ENCODE measurements around the gene ASAP2.

DNA sequence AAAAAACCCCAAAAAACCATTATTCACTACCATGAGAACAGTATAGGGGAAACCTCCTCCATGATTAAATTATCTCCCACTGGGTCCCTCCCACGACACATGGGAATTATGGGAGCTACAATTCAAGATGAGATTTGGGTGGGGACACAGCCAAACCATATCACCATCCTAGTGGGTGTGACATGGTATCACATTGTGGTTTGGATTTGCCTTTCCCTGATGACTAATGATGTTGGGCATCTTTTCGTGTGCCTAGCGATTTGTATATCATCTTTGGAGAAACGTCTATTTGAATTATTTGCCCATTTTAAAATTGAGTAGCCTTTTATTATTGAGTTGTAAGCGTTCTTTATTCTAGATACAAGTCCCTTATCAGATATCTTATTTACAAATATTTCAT, 8.7 kb upstream of the ASAP2 start:
- TF ChIP-seq, protein P1, sequence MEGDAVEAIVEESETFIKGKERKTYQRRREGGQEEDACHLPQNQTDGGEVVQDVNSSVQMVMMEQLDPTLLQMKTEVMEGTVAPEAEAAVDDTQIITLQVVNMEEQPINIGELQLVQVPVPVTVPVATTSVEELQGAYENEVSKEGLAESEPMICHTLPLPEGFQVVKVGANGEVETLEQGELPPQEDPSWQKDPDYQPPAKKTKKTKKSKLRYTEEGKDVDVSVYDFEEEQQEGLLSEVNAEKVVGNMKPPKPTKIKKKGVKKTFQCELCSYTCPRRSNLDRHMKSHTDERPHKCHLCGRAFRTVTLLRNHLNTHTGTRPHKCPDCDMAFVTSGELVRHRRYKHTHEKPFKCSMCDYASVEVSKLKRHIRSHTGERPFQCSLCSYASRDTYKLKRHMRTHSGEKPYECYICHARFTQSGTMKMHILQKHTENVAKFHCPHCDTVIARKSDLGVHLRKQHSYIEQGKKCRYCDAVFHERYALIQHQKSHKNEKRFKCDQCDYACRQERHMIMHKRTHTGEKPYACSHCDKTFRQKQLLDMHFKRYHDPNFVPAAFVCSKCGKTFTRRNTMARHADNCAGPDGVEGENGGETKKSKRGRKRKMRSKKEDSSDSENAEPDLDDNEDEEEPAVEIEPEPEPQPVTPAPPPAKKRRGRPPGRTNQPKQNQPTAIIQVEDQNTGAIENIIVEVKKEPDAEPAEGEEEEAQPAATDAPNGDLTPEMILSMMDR (IDR thresholded peaks at IDR 0.05) = no peak
- TF ChIP-seq POLR2A (IDR thresholded peaks at IDR 0.05) (no peak), POLR2AphosphoS5 (IDR thresholded peaks at IDR 0.05) (no peak)

All from transverse colon (tissue), 4 donors.